COLO829 (cell line): Measurements from ENCODE around the gene NUMA1.

Experiments used
- DNase-seq: peaks from one replicate; pipeline ENCODE4 v3.0.0; 2012; ENCODE audit warnings: low spot score

NUMA1 gene

DNA sequence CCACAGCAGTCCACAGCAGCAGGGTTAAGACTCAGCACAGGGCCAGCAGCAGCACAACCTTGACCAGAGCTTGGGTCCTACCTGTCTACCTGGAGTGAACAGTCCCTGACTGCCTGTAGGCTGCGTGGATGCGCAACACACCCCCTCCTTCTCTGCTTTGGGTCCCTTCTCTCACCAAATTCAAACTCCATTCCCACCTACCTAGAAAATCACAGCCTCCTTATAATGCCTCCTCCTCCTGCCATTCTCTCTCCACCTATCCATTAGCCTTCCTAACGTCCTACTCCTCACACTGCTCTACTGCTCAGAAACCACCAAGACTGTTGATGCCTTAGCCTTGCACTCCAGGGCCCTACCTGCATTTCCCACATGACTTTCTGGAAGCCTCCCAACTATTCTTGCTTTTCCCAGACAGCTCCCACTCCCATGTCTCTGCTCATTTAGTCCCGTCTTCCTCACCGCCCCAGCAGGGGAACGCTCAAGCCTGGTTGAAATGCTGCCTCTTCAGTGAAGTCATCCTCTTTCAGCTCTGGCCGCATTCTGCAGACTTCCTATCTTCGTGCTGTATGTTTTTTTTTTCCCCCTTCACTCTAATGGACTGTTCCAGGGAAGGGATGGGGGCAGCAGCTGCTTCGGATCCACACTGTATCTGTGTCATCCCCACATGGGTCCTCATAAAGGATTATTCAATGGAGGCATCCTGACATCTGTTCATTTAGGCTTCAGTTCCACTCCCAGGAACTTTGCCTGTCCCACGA is 78.3 kb downstream of the NUMA1 start:
- DNase-seq: no peak

GRCh38 chr11:72001285-72001684 is 79.1 kb downstream of the NUMA1 start:
- no peak for DNase-seq

GRCh38 chr11:72000202-72000867 is 80.0 kb downstream of the NUMA1 start:
- DNase-seq: no peak

- DNase-seq: no peak
Measured at GRCh38 chr11:71999798-72000197, 80.5 kb downstream of the NUMA1 start.

GRCh38 chr11:71999362-71999761 is 81.0 kb downstream of the NUMA1 start:
- DNase-seq: no peak

DNA sequence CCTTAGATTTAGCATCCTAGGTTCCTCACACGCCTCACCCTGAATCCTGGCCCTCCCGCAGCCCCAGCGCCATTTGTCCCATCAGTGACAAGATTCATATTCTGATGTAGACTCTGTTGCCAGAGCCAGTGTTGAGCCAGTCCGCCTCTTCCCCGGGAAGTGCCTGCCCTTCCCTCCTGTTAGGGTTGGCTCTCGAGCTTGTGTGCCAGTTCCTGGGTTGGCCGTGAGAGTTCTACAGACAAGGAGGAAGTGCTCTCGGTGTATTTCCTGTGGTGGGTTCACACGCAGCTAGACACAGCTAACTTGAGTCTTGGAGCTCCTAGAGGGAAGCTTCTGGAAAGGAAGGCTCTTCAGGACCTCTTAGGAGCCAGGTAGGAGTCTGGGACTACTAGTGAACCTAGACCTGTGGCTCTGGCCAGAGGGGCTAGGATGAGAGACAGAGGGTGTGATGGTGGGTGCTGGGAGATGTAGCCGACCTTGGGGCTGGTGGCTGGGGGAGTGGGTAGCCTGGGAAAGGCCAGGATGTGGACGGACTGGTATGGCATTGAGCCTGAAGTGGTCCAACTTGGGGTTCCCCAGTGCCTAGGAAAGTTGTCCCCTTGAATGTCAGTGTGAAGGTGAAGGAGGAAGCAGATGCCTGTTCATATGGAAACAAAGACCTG is 81.6 kb downstream of the NUMA1 start, which contains the start of gene IL18BP:
Gene IL18BP (plus strand): TSS at position 261 of the 662 bp plus-strand sequence. CDS start 1,076 bp downstream, outside the sequence.
- no peak for DNase-seq

- DNase-seq: no peak
Measured at GRCh38 chr11:71998061-71998460, 82.3 kb downstream of the NUMA1 start.

- DNase-seq: no peak
Measured at GRCh38 chr11:71997594-71997993, 82.7 kb downstream of the NUMA1 start.

DNA sequence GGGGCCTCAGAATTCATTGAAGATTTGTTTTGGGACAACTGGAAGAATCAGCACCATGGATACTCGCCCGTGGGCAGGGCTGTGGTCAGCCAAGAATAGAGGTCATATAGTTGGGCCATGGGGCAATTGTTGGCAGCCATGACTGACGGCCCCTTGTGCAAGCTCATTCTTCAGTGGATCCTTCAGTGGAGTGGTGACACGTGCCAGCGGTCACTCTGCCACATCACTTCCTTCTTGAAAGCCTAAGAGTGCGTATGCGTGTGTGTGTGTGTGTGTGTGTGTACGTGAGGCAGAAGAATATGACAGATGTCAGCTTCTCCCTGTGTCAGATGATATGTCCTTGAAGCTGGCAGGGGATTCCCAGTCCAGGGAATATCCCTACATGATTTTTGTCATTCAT is 83.4 kb downstream of the NUMA1 start:
- DNase-seq: no peak

GRCh38 chr11:71996517-71996916 is 83.8 kb downstream of the NUMA1 start:
- no peak for DNase-seq

- DNase-seq: no peak
Measured at GRCh38 chr11:71995726-71996291, 84.5 kb downstream of the NUMA1 start.

- no peak for DNase-seq
Measured at GRCh38 chr11:71994786-71995185, 85.6 kb downstream of the NUMA1 start.

GRCh38 chr11:71992136-71992730 is 88.1 kb downstream of the NUMA1 start:
- DNase-seq: no peak

GRCh38 chr11:71991494-71991893 is 88.8 kb downstream of the NUMA1 start:
- DNase-seq: no peak

DNA sequence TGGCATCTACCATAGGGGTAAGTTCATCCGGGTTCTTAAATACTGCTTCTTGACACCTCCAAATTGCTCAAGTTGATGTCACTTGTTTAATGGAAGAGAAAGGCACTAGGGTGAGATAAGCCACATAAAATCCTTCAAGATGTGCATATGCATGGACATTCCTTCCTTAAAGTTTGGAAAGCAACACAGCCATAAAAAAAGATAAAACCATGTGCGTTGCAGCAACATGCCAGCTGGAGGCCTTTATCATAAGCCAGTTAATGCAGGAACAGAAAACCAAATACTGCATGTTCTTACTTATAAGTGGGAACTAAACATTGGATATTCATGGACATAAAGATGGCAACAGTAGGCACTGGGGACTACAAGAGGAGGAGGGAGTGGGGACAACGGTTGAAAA is 89.6 kb downstream of the NUMA1 start:
- DNase-seq: no peak

DNA sequence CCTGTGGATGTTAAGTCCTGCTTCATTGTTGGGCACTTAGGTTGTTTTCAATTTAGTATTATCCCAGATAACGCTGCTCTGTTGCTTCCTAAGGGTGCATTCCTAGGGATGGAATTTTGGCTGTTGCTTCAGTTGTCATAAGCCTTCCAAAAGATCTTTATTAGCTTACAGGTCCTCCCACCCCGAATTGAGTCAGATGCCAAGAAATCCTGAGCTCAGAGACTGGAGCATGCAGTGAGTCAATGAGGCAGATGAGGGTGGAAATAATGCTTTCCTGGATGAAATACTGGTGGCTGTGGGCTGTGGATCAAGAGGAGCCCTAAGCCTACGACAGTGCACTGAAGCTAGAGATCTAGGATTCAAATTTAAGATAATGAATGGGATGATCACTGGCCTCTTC is 92.3 kb downstream of the NUMA1 start:
- no peak for DNase-seq

DNA sequence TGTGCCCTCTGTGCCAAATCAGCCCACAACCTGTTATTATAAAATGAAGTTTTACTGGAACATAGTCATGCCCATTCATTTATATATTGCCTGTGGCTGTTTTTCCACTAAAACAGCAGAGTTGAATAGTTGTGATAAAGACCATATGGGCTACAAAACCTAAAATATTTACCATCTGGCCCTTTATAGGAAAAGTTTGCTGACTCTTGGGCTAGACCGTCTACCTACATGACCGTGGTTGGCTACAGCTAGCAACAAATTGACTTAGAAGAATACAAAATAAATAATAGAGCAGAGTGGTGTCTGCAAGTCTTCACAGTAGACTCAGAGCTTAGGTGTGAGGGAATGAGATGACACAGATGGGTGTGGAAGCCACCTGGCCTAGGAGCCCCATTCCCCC is 92.8 kb downstream of the NUMA1 start:
- DNase-seq: no peak

- DNase-seq: no peak
Measured at GRCh38 chr11:71986131-71986530, 94.2 kb downstream of the NUMA1 start.

GRCh38 chr11:71979602-71980001 is 100.7 kb downstream of the NUMA1 start:
- DNase-seq: no peak

GRCh38 chr11:71979094-71979493 is 101.2 kb downstream of the NUMA1 start:
- DNase-seq: no peak

DNA sequence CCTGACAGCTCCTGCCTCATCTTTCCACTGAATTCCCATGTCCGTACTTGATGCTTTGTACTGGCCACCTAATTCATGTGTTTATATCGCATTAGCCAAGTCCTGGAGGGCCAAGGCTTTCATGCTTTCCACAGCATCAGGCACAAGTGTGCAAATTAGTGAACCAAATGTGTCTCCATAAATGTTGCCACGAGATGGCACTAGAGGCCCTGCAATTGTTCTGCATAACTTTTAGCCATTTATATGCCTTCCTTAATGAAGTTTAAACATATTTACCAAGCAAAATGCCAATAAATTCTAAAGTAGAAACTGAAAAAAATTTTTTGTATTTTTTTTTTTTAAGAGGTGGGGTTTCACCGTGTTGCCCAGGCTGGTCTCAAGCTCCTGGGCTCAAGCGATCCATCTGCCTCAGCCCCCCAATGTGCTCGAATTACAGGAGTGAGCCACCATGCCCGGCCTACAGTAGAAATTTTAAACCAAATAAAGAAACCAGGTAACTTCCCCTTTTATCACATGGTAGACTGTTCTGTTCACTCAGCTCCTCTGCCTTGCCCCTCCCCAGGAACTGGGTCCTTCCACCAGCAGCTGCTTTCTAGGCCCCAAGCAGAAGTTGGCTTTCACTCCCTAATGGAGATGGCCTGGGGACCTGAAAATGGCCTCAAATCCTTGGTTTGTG is 102.5 kb downstream of the NUMA1 start:
- DNase-seq: peak; percentile 56

DNA sequence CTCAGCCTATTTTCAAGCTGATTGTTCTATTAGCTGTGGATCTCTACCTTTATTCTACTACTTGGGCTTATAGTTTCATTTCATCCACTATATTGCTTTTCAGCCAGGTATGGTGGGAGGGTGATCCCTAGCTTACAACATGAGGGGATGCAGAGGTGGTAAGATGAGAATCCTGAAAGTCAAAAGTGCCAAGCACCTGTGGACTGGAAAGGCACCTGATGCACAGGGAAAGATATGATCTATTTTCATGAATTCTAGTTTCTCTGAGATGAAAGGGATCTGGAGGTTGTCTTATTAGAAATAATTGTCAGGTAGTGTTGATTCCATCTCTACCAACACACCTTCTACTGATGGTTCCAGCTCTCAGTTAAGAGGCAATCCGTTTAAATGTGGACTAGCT is 103.3 kb downstream of the NUMA1 start:
- no peak for DNase-seq
